A673 (cell line): ENCODE measurements around the gene EXTL1. TPM values are rescaled to one million over a fixed set of nuclear protein-coding genes. Genes with fewer than 3 reads are reported as not detected.

ENCODE experiments used
- BruUV-seq: library from RNA; stranded (reverse); fragments of 400-500 nt; replicated peaks from 2 replicates; lab custom pipeline; 2021; lab: Mats Ljungman, UMichigan
- CTCF ChIA-PET: fragments of 300-600 bp; sonication (Branson Sonifier 250); formaldehyde crosslinking; loops from one replicate; lab custom pipeline; 2022; ENCODE audit warnings: antibody characterized with exemption; lab: Charles Lee
- POLR2A ChIA-PET: fragments of 300-600 bp; sonication (Branson Sonifier 250); formaldehyde crosslinking; loops from one replicate; lab custom pipeline; 2022; ENCODE audit warnings: antibody characterized with exemption; ENCODE audit not compliant: low non-redundant PET; lab: Charles Lee
- DNase-seq: peaks from one replicate; pipeline ENCODE4 v3.0.0-alpha.2; 2015; ENCODE audit warnings: low spot score
- H3K27ac ChIP-seq: fragments of 200-600 bp; sonication (generic); 2 replicates; pipeline ENCODE4 v1.5.1; 2016; ENCODE audit warnings: mixed run types, low read depth, mild to moderate bottlenecking, mixed read lengths, antibody characterized with exemption, low read length; ENCODE audit not compliant: poor library complexity, severe bottlenecking
- H3K27me3 ChIP-seq: fragments of 200-600 bp; sonication (generic); replicated peaks from 2 replicates; pipeline ENCODE4 v1.6.1; 2017; ENCODE audit warnings: mixed run types, low read depth, mild to moderate bottlenecking, mixed read lengths, antibody characterized with exemption, low read length; ENCODE audit not compliant: insufficient read depth, poor library complexity
- H3K36me3 ChIP-seq: fragments of 200-600 bp; sonication (generic); 2 replicates; pipeline ENCODE4 v1.6.1; 2016; ENCODE audit warnings: mixed run types, mild to moderate bottlenecking, mixed read lengths, antibody characterized with exemption, low read length; ENCODE audit not compliant: insufficient read depth, poor library complexity, severe bottlenecking
- H3K4me1 ChIP-seq: fragments of 200-600 bp; sonication (generic); 2 replicates; pipeline ENCODE4 v1.6.1; 2017; ENCODE audit warnings: mixed run types, mild to moderate bottlenecking, mixed read lengths, antibody characterized with exemption, low read length; ENCODE audit not compliant: insufficient read depth, poor library complexity, severe bottlenecking
- H3K4me3 ChIP-seq: fragments of 200-600 bp; sonication (generic); 2 replicates; pipeline ENCODE4 v1.5.1; 2016; ENCODE audit warnings: low read depth, mixed run types, mild to moderate bottlenecking, mixed read lengths, low read length; ENCODE audit not compliant: poor library complexity, severe bottlenecking
- H3K9me3 ChIP-seq: fragments of 200-600 bp; sonication (generic); 2 replicates; pipeline ENCODE4 v1.6.1; 2016; ENCODE audit warnings: mixed run types, low read depth, mild to moderate bottlenecking, mixed read lengths, antibody characterized with exemption, low read length; ENCODE audit not compliant: poor library complexity, severe bottlenecking
- EZH2 ChIP-seq: fragments of 200-600 bp; sonication (generic); IDR thresholded peaks from 2 replicates; pipeline ENCODE4 v1.6.1; 2017; ENCODE audit warnings: borderline replicate concordance, low read depth, mild to moderate bottlenecking, mixed read lengths, antibody characterized with exemption, low read length; ENCODE audit not compliant: poor library complexity, severe bottlenecking
- intact Hi-C: fragments of 100-400 bp; cut with micrococcal nuclease; formaldehyde crosslinking; loops from one replicate; pipeline ENCODE4 v1.10.0; 2022; ENCODE audit not compliant: unreplicated experiment
- total RNA-seq: library from RNA; stranded (reverse); gene quantifications from 2 replicates; pipeline ENCODE4 v1.2.3, GENCODE V29; 2021
- TF ChIP-seq, protein P1 (sequence below): fragments of 300-800, 200-600 bp; sonication (generic); conservative IDR thresholded peaks from 2 replicates; pipeline ENCODE4 v1.5.1; 2017; ENCODE audit warnings: low read depth, mild to moderate bottlenecking, antibody characterized with exemption, low read length, moderate library complexity, mixed read lengths

Gene EXTL1
- total RNA-seq, 1 experiment from 2014 or later, result not detected

- ChIA-PET CTCF (no interaction called here), POLR2A (no interaction called here)
- no TSS peak for BruUV-seq
- Histone ChIP-seq H3K27ac (no peak overlapping the region), H3K9me3 (no peaks in the 10 kb centered on the region), H3K36me3 (no peaks in the 10 kb centered on the region), H3K4me3 (no peak overlapping the region), H3K4me1 (no peaks in the 10 kb centered on the region), H3K27me3 (peaks cover 9% of the 10 kb centered on the region)
- intact Hi-C loops, result no loop called here
- no peak for TF ChIP-seq EZH2
- TF ChIP-seq, protein P1, sequence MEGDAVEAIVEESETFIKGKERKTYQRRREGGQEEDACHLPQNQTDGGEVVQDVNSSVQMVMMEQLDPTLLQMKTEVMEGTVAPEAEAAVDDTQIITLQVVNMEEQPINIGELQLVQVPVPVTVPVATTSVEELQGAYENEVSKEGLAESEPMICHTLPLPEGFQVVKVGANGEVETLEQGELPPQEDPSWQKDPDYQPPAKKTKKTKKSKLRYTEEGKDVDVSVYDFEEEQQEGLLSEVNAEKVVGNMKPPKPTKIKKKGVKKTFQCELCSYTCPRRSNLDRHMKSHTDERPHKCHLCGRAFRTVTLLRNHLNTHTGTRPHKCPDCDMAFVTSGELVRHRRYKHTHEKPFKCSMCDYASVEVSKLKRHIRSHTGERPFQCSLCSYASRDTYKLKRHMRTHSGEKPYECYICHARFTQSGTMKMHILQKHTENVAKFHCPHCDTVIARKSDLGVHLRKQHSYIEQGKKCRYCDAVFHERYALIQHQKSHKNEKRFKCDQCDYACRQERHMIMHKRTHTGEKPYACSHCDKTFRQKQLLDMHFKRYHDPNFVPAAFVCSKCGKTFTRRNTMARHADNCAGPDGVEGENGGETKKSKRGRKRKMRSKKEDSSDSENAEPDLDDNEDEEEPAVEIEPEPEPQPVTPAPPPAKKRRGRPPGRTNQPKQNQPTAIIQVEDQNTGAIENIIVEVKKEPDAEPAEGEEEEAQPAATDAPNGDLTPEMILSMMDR, result no peak
- DNase-seq, result no peak
Measured at GRCh38 chr1:26084844-26085243, 63.3 kb downstream of the EXTL1 start.

Other genes starting within 250 kb of the EXTL1 start
- 50.4 and 61.5 TPM in 2 replicates for gene SELENON, start 221.6 kb upstream of the EXTL1 start, total RNA-seq
- 45.0 and 51.6 TPM in 2 replicates for gene MTFR1L, start 201.8 kb upstream of the EXTL1 start, total RNA-seq
- gene AUNIP, start 162.3 kb upstream of the EXTL1 start, total RNA-seq, result 17.7 and 18.9 TPM in 2 replicates
- gene PAQR7, start 146.1 kb upstream of the EXTL1 start, total RNA-seq, result 2.9 and 3.0 TPM in 2 replicates
- gene STMN1, start 115.4 kb upstream of the EXTL1 start, total RNA-seq, result 920 and 933 TPM in 2 replicates
- 6.7 and 7.2 TPM in 2 replicates for gene PAFAH2, start 23.7 kb upstream of the EXTL1 start, total RNA-seq
- not detected in 2 replicates for gene SLC30A2, start 24.3 kb downstream of the EXTL1 start, total RNA-seq
- gene TRIM63, start 45.9 kb downstream of the EXTL1 start, total RNA-seq, result not detected in 2 replicates
- 12.9 and 13.4 TPM in 2 replicates for gene PDIK1L, start 90.0 kb downstream of the EXTL1 start, total RNA-seq
- 0.64 and 0.85 TPM in 2 replicates for gene FAM110D, start 137.3 kb downstream of the EXTL1 start, total RNA-seq
- gene C1orf232, start 147.2 kb downstream of the EXTL1 start, total RNA-seq, result not detected in 2 replicates
- 61.9 and 62.3 TPM in 2 replicates for gene ZNF593, start 148.1 kb downstream of the EXTL1 start, total RNA-seq
- gene ZNF593OS, start 150.1 kb downstream of the EXTL1 start, total RNA-seq, result not detected in 2 replicates
- gene CNKSR1, start 155.7 kb downstream of the EXTL1 start, total RNA-seq, result 1.6 and 1.8 TPM in 2 replicates
- not detected in 2 replicates for gene CATSPER4, start 168.8 kb downstream of the EXTL1 start, total RNA-seq
- gene CEP85, start 212.4 kb downstream of the EXTL1 start, total RNA-seq, result 51.3 and 51.5 TPM in 2 replicates